Measurements from ENCODE around the gene MARCHF2.
"Not testable (repeated sequence)": the region's sequence is repeated elsewhere in the genome, so short reads cannot be mapped to it uniquely, and the experiment has no call there.

MARCHF2 gene

DNA sequence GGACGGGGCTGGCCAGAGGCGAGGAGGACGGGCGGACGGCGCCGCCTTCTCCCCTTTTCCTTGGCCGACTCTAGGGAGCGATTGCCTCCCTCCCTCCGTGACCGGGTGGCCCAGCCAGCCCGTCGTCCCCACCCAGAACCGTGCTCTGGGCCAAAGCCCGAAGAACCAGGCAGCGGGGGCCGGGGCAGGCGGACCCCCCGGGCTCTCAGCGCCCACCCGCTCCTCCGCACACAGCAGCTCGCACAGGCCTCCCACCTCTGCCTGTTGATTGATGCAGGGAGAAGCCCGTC lies 9.3 kb upstream of the MARCHF2 start:
- DNase-seq (ENCODE audit: low read depth), result no peak
- TF ChIP-seq, protein P1, sequence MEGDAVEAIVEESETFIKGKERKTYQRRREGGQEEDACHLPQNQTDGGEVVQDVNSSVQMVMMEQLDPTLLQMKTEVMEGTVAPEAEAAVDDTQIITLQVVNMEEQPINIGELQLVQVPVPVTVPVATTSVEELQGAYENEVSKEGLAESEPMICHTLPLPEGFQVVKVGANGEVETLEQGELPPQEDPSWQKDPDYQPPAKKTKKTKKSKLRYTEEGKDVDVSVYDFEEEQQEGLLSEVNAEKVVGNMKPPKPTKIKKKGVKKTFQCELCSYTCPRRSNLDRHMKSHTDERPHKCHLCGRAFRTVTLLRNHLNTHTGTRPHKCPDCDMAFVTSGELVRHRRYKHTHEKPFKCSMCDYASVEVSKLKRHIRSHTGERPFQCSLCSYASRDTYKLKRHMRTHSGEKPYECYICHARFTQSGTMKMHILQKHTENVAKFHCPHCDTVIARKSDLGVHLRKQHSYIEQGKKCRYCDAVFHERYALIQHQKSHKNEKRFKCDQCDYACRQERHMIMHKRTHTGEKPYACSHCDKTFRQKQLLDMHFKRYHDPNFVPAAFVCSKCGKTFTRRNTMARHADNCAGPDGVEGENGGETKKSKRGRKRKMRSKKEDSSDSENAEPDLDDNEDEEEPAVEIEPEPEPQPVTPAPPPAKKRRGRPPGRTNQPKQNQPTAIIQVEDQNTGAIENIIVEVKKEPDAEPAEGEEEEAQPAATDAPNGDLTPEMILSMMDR (IDR thresholded peaks at IDR 0.05; ENCODE audit: control insufficient read depth, insufficient read depth, low read depth, low read length, missing control alignments), result no peak
- H3K4me3 ChIP-seq (ENCODE audit: control insufficient read depth, low read depth, low read length), result no peak overlapping the region

DNA sequence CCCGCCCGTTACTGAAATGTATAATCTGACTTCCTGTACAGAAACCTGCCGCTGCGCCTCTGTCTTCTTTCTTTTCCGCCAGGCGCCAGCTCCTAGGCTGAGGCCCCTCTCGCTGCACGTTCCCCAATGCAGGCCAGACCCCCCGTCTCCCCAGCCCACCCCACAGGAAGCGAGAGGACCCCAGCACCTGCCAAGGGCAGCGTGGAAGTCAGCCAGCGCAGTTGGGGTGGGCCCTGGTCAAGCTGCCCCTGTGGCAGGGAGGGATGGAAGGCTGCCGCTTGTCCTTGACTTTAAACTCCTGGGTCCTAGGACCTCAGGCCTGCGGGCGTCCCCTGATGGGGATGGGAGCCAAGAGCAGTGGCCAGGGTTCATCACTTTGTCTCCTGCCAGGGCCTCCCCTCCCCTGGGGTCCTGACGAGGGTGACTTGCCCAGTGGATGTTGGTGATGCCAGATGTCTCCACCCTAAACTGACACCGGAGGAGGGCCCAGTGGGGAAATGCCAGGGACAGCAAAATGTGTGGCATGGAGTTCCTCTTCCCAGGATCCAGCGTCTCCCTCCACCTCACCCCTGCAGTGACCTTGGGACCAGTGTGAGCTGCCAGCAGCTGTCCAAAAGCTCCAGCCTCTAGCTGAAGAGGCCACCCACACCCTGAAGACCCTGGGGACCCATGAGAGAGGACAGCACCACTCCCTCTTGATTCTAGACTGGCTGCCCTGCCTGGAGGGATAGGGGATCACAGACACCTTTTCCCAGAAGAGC lies 8.5 kb upstream of the MARCHF2 start:
- TF ChIP-seq, protein P1 (IDR thresholded peaks at IDR 0.05; ENCODE audit: control insufficient read depth, insufficient read depth, low read depth, low read length, missing control alignments), result no peak
- H3K4me3 ChIP-seq (ENCODE audit: control insufficient read depth, low read depth, low read length), result no peak overlapping the region
- DNase-seq (ENCODE audit: low read depth), result no peak

DNA sequence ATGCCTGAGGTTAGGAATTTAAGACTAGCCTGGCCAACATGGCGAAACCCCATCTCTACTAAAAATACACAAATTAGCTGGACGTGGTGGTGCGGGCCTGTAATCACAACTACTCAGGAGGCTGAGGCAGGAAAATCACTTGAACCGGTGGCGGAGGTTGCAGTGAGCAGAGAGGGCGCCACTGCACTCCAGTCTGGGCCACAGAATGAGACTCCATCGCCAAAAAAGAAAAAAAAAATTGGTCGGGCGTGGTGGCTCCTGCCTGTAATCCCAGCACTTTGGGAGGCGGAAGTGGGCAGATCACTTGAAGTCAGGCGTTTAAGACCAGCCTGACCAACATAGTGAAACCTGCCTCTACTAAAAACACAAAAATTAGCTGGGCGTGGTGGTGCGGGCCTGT lies 2.4 kb upstream of the MARCHF2 start:
- DNase-seq (ENCODE audit: low read depth); H3K4me3 ChIP-seq (ENCODE audit: control insufficient read depth, low read depth, low read length): not testable (repeated sequence)

GRCh38 chr19:8413629-8413995 lies 507 bp downstream of the MARCHF2 start:
- H3K4me3 ChIP-seq (ENCODE audit: control insufficient read depth, low read depth, low read length), result peak overlapping the region; percentile 74
- DNase-seq (ENCODE audit: low read depth), result no peak
- TF ChIP-seq, protein P1 (IDR thresholded peaks at IDR 0.05; ENCODE audit: control insufficient read depth, insufficient read depth, low read depth, low read length, missing control alignments), result no peak

- TF ChIP-seq, protein P1 (IDR thresholded peaks at IDR 0.05; ENCODE audit: control insufficient read depth, insufficient read depth, low read depth, low read length, missing control alignments), result no peak
- no peak overlapping the region for H3K4me3 ChIP-seq (ENCODE audit: control insufficient read depth, low read depth, low read length)
- no peak for DNase-seq (ENCODE audit: low read depth)
Measured at GRCh38 chr19:8416796-8417195, 3.7 kb downstream of the MARCHF2 start.

DNA sequence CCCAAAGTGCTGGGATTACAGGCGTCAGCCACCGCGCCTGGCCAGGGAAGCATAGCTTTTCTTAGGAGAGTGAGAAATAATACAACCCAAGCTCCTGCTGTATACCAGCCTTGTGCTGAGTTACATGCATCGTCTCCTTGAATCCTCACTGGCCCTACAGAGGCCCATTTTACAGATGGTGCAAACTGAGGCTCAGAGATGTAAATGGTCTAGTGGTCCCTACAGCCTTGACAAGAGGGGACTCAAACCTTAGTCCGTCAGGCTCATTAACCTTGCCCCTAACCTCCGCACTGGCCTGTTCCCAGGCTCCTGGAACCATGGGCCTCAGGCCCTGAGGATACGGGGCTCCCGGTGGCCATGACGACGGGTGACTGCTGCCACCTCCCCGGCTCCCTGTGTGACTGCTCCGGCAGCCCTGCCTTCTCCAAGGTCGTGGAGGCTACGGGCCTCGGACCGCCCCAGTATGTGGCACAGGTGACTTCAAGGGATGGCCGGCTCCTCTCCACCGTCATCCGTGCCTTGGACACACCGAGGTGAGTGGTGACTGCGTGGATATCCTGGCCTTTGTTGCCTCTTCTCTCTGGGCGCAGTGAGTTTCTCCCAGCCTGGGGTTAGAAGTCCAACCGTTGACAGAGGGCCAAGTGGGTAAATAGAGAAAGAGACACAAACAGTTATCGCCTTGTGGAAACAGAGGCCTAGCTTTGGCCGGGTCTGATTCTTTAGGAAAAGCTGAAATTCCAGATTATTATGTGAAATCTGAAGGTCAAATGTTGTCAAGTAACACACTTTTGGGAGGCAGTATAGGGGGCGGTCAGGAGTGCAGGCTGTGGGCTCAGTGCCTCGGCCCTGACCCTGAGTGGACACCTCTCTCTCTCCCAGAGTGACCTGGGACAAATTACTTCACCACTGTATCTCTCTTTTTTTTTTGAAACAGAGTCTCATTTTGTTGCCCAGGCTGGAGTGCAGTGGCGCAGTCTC lies 8.7 kb downstream of the MARCHF2 start:
- H3K4me3 ChIP-seq (ENCODE audit: control insufficient read depth, low read depth, low read length), result no peak overlapping the region
- DNase-seq (ENCODE audit: low read depth), result no peak
- TF ChIP-seq, protein P1 (IDR thresholded peaks at IDR 0.05; ENCODE audit: control insufficient read depth, insufficient read depth, low read depth, low read length, missing control alignments), result no peak

DNA sequence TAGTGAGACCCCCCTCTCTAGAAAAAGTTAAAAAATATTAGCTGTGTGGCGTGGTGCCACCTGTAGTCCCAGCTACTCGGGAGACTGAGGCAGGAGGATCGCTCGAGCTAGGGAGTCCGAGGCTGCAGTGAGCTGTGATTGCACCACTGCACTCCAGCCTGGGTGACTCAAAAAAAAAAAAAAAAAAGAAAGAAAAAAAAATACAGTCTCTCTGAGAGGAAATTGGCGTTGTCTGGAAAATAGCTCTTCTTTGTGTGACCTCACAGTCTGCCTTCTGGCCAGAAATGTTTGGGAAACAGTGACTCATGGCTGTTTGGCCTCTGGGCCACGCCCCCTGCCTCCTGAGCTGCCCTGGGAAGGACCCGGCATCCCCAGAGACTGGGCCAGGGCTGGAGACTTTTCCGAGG lies 10.7 kb downstream of the MARCHF2 start:
- H3K4me3 ChIP-seq (ENCODE audit: control insufficient read depth, low read depth, low read length), result no peak overlapping the region; the same call in 1 of the 2 replicates
- TF ChIP-seq, protein P1 (IDR thresholded peaks at IDR 0.05; ENCODE audit: control insufficient read depth, insufficient read depth, low read depth, low read length, missing control alignments), result no peak
- DNase-seq (ENCODE audit: low read depth), result peak; percentile 92

DNA sequence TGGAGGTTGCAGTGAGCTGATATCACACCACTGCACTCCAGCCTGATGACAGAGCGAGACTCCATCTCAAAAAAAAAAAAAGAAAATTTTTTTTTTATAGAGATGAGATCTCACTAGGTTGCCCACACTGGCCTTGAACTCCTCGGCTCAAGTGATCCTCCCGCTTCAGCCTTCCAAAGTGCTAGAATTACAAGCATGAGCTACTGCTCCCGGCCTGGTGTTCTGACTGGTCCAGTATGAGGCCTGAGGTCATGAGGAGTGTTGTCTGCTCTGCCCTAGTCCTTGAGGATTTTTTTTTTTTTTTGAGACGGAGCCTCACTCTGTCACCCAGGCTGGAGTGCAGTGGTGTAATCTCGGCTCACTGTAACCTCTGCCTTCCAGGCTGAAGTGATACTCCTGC lies 12.2 kb downstream of the MARCHF2 start:
- DNase-seq (ENCODE audit: low read depth); H3K4me3 ChIP-seq (ENCODE audit: control insufficient read depth, low read depth, low read length): not testable (repeated sequence)

All from AG09309 (cell line).